GM18909 (cell line): ENCODE measurements around the gene SLCO3A1.

Source experiments
- ATAC-seq: cut with Tn5 transposase; IDR thresholded peaks from one replicate; pipeline ENCODE4 v1.9.1; 2021; ENCODE audit warnings: mild to moderate bottlenecking; ENCODE audit not compliant: unreplicated experiment, poor library complexity

Gene SLCO3A1

GRCh38 chr15:91904942-91905341, 51.4 kb downstream of the SLCO3A1 start:
- no peak for ATAC-seq

- ATAC-seq, result no peak
Observed at GRCh38 chr15:91908391-91908790, 54.9 kb downstream of the SLCO3A1 start.

GRCh38 chr15:91909111-91909510, 55.6 kb downstream of the SLCO3A1 start:
- ATAC-seq, result no peak

GRCh38 chr15:91909574-91909973, 56.1 kb downstream of the SLCO3A1 start:
- no peak for ATAC-seq

- no peak for ATAC-seq
Observed at GRCh38 chr15:91911844-91912243, 58.3 kb downstream of the SLCO3A1 start.

GRCh38 chr15:91912336-91912735, 58.8 kb downstream of the SLCO3A1 start:
- ATAC-seq, result no peak

GRCh38 chr15:91913560-91913959, 60.1 kb downstream of the SLCO3A1 start:
- no peak for ATAC-seq

- no peak for ATAC-seq
Observed at GRCh38 chr15:91915576-91915975, 62.1 kb downstream of the SLCO3A1 start.

GRCh38 chr15:91916051-91916450, 62.5 kb downstream of the SLCO3A1 start:
- ATAC-seq, result no peak

- no peak for ATAC-seq
Observed at GRCh38 chr15:91917686-91918360, 64.3 kb downstream of the SLCO3A1 start.

GRCh38 chr15:91919014-91919534, 65.6 kb downstream of the SLCO3A1 start:
- no peak for ATAC-seq

GRCh38 chr15:91921188-91921842, 67.8 kb downstream of the SLCO3A1 start:
- ATAC-seq, result no peak

- no peak for ATAC-seq
Observed at GRCh38 chr15:91921843-91922198, 68.3 kb downstream of the SLCO3A1 start.

GRCh38 chr15:91922646-91923547, 69.4 kb downstream of the SLCO3A1 start:
- ATAC-seq, result no peak

GRCh38 chr15:91924183-91924582, 70.7 kb downstream of the SLCO3A1 start:
- ATAC-seq, result no peak

- ATAC-seq, result no peak
Observed at GRCh38 chr15:91924837-91925495, 71.5 kb downstream of the SLCO3A1 start.

- ATAC-seq, result no peak
Observed at GRCh38 chr15:91925794-91926193, 72.3 kb downstream of the SLCO3A1 start.

GRCh38 chr15:91926908-91927270, 73.4 kb downstream of the SLCO3A1 start:
- no peak for ATAC-seq

GRCh38 chr15:91927585-91927984, 74.1 kb downstream of the SLCO3A1 start:
- no peak for ATAC-seq

- no peak for ATAC-seq
Observed at GRCh38 chr15:91928675-91929074, 75.2 kb downstream of the SLCO3A1 start.
